ENCODE data around the gene PTH. TPM values are rescaled to one million over a fixed set of nuclear protein-coding genes. Genes with fewer than 3 reads are reported as not detected.

The PTH gene
- total and polyA plus RNA-seq, 4 donors: not detected

- no peak for DNase-seq
- Histone ChIP-seq H3K27me3 (ENCODE audit: control insufficient read depth in 3 of 3, insufficient read depth in 3 of 3, low read length in 2 of 3) (no peaks in the 10 kb centered on the region), H3K4me1 (ENCODE audit: control insufficient read depth in 5 of 5, insufficient read depth in 5 of 5, low read length in 5 of 5) (no peaks in the 10 kb centered on the region), H3K4me3 (no peak overlapping the region), H3K9me3 (ENCODE audit: control insufficient read depth in 4 of 4, insufficient read depth in 3 of 4, low read length in 3 of 4) (peaks cover 0 to 2% (median 0%) of the 10 kb centered on the region in 4 donors), H3K27ac (ENCODE audit: low read depth in 1 of 2, low read length in 1 of 2) (no peak overlapping the region), H3K9ac (ENCODE audit: insufficient read depth in 1 of 2, low read length in 2 of 2) (no peak overlapping the region), H3K36me3 (ENCODE audit: control insufficient read depth in 4 of 4, insufficient read depth in 4 of 4, low read length in 4 of 4) (no peaks in the 10 kb centered on the region)
- 94 to 96% methylated on average over 3 of the region's 3 CpGs for WGBS, 2 donors
- TF ChIP-seq, protein P1, sequence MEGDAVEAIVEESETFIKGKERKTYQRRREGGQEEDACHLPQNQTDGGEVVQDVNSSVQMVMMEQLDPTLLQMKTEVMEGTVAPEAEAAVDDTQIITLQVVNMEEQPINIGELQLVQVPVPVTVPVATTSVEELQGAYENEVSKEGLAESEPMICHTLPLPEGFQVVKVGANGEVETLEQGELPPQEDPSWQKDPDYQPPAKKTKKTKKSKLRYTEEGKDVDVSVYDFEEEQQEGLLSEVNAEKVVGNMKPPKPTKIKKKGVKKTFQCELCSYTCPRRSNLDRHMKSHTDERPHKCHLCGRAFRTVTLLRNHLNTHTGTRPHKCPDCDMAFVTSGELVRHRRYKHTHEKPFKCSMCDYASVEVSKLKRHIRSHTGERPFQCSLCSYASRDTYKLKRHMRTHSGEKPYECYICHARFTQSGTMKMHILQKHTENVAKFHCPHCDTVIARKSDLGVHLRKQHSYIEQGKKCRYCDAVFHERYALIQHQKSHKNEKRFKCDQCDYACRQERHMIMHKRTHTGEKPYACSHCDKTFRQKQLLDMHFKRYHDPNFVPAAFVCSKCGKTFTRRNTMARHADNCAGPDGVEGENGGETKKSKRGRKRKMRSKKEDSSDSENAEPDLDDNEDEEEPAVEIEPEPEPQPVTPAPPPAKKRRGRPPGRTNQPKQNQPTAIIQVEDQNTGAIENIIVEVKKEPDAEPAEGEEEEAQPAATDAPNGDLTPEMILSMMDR (IDR thresholded peaks at IDR 0.05; ENCODE audit: control extremely low read depth, extremely low read depth): no peak
- ATAC-seq (ENCODE audit: insufficient read depth, low FRiP score): no peak
Observed at GRCh38 chr11:13479688-13480087, 16.1 kb downstream of the PTH start.

DNA sequence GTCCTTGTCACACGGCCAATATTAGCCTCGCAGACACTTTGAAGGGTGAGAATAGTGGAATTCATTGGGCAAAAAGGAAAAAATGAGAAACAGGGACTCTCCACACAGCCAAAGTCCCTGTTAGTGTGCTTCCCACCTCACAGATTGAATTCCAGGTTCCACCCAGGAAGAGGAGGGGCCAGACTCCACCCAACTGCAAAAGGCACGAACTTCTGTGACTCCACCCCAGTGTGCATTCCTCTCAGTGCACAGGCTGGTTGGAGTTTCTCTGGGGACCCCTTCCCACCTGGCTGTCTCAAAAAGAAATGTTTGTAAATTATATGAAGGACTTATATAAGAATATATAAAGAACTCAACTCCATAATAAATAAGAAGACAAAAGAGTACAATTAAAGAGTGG, 20.7 kb downstream of the PTH start:
- no peaks in the 10 kb centered on the region for H3K36me3 ChIP-seq (ENCODE audit: control insufficient read depth in 4 of 4, insufficient read depth in 4 of 4, low read length in 4 of 4)
- DNase-seq (no peak), ATAC-seq (ENCODE audit: insufficient read depth, low FRiP score) (no peak)
- no peak overlapping the region for H3K9ac ChIP-seq (ENCODE audit: insufficient read depth in 1 of 2, low read length in 2 of 2)
- H3K4me1 ChIP-seq (ENCODE audit: control insufficient read depth in 5 of 5, insufficient read depth in 5 of 5, low read length in 5 of 5): no peaks in the 10 kb centered on the region
- peaks cover 0 to under 1% (median 0%) of the 10 kb centered on the region in 4 donors for H3K9me3 ChIP-seq (ENCODE audit: control insufficient read depth in 4 of 4, insufficient read depth in 3 of 4, low read length in 3 of 4)
- no peaks in the 10 kb centered on the region for H3K27me3 ChIP-seq (ENCODE audit: control insufficient read depth in 3 of 3, insufficient read depth in 3 of 3, low read length in 2 of 3)
- 79 to 87% methylated on average over 3 of the region's 3 CpGs for WGBS, 2 donors
- no peak overlapping the region for H3K4me3 ChIP-seq
- TF ChIP-seq, protein P1 (IDR thresholded peaks at IDR 0.05; ENCODE audit: control extremely low read depth, extremely low read depth): no peak
- H3K27ac ChIP-seq (ENCODE audit: low read depth in 1 of 2, low read length in 1 of 2): no peak overlapping the region

DNA sequence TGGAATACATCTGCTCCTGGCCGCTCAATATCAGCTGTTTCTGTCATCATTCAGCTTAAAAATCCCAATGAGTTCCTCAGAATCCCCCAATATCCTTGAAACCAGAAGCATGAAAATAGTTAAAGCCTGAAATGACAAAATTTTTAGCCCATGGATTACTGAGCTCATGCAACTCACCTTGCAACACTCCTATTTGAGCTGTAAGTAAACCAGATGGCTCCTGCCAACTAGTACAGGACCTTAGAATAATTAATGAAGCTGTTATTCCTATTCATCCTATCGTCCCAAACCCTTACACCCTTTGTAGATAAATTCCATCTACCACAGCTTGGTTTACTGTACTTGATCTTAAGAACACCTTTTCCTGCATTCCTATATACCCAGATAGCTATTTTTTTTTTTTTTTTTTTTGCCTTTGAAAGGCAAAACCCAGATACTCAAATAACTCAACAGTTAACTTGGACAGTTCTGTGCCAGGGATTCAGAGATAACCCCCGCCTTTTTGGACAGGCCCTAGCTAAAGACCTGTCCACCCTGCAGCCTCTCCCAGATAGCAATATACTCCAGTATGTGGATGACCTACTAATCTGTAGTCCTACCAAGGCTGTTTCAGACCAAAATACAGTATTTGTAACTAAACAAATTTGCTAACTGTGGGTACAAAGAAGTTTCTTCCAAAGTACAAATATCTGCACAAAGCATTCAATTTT, 22.6 kb downstream of the PTH start:
- WGBS, 2 donors: 70 to 78% methylated on average over 3 of the region's 3 CpGs
- no peaks in the 10 kb centered on the region for H3K4me1 ChIP-seq (ENCODE audit: control insufficient read depth in 5 of 5, insufficient read depth in 5 of 5, low read length in 5 of 5)
- H3K27ac ChIP-seq (ENCODE audit: low read depth in 1 of 2, low read length in 1 of 2): no peak overlapping the region
- peaks cover 0 to 4% (median 0%) of the 10 kb centered on the region in 3 donors for H3K27me3 ChIP-seq (ENCODE audit: control insufficient read depth in 3 of 3, insufficient read depth in 3 of 3, low read length in 2 of 3)
- no peak for DNase-seq
- no peak overlapping the region for H3K4me3 ChIP-seq
- no peaks in the 10 kb centered on the region for H3K9me3 ChIP-seq (ENCODE audit: control insufficient read depth in 4 of 4, insufficient read depth in 3 of 4, low read length in 3 of 4)
- TF ChIP-seq, protein P1 (IDR thresholded peaks at IDR 0.05; ENCODE audit: control extremely low read depth, extremely low read depth): no peak
- no peak overlapping the region for H3K9ac ChIP-seq (ENCODE audit: insufficient read depth in 1 of 2, low read length in 2 of 2)
- no peaks in the 10 kb centered on the region for H3K36me3 ChIP-seq (ENCODE audit: control insufficient read depth in 4 of 4, insufficient read depth in 4 of 4, low read length in 4 of 4)
- ATAC-seq (ENCODE audit: insufficient read depth, low FRiP score): no peak
